Upper lobe of left lung (tissue), 6 donors: ENCODE results near the gene BCL10. TPM values are rescaled to one million over a fixed set of nuclear protein-coding genes. Genes with fewer than 3 reads are reported as not detected.
A peak's percentile ranks its signal among the peaks of the same experiment; 100 is the strongest.

ENCODE experiments used
- ATAC-seq, 2 donors: fragments of 200-7000 bp; cut with Tn5 transposase; one replicate each; pipeline ENCODE4 v1.9.1; 2022; ENCODE audit warnings: mild to moderate bottlenecking in 2 of 2, moderate library complexity in 2 of 2; ENCODE audit not compliant: low FRiP score in 2 of 2
- DNase-seq, 2 donors: peaks; one replicate each; pipeline ENCODE4 v3.0.0-alpha.2; 2019 to 2020
- H3K27ac ChIP-seq, 4 donors: fragments of 200-600 bp; sonication (generic); one replicate each; pipeline ENCODE4 v1.5.1; 2016 to 2019
- H3K27me3 ChIP-seq, 4 donors: fragments of 200-600 bp; sonication (generic); one replicate each; pipeline ENCODE4 v1.5.1; 2017 to 2019
- H3K36me3 ChIP-seq, 4 donors: fragments of 200-600 bp; sonication (generic); one replicate each; pipeline ENCODE4 v1.5.1; 2016 to 2019
- H3K4me1 ChIP-seq, 4 donors: fragments of 200-600 bp; sonication (generic); one replicate each; pipeline ENCODE4 v1.5.1; 2018 to 2019
- H3K4me3 ChIP-seq, 4 donors: fragments of 200-600 bp; sonication (generic); one replicate each; pipeline ENCODE4 v1.5.1; 2017 to 2019; ENCODE audit warnings: mild to moderate bottlenecking in 2 of 4, moderate library complexity in 1 of 4
- H3K9me3 ChIP-seq, 4 donors: fragments of 200-600 bp; sonication (generic); one replicate each; pipeline ENCODE4 v1.5.1; 2018 to 2019
- CTCF ChIP-seq, 6 experiments: fragments of 450-650 bp in 4 of 6; fragments of 200-600 bp in 2 of 6; sonication (generic) in 2 of 6; IDR thresholded peaks; one replicate each; pipeline ENCODE4 v1.5.1; 2016 to 2019; ENCODE audit warnings: antibody characterized with exemption in 6 of 6
- EP300 ChIP-seq, 4 donors: sonication (generic); formaldehyde crosslinking; IDR thresholded peaks; one replicate each; pipeline ENCODE4 v1.5.1; 2017; ENCODE audit warnings: antibody characterized with exemption in 4 of 4, control low read depth in 2 of 4
- POLR2A ChIP-seq, 4 donors: fragments of 450-650 bp; IDR thresholded peaks; one replicate each; pipeline ENCODE4 v1.5.1; 2016 to 2017; ENCODE audit warnings: antibody characterized with exemption in 4 of 4, mild to moderate bottlenecking in 2 of 4
- POLR2AphosphoS5 ChIP-seq, 2 donors: sonication (generic); formaldehyde crosslinking; IDR thresholded peaks; one replicate each; pipeline ENCODE4 v1.5.1; 2017; ENCODE audit warnings: antibody characterized with exemption in 2 of 2
- WGBS, 2 donors: methylation state at CpG; one replicate each; pipeline ENCODE4 v1.1.5; 2017 to 2018; 5-methylcytosine and 5-hydroxymethylcytosine counted together
- total RNA-seq, 6 donors: library from RNA; depleted of rRNA in 4 of 6; stranded (reverse); fragments of >200 nt in 4 of 6; gene quantifications; one replicate each; pipeline versions ENCODE4 v1.1.0 to v1.2.1, GENCODE V29; 2016 to 2021
- donor health status: DM: no; HTN: no; CAD: no; lungs with moderate emphysema.
- donor health status: DM: no; HTN: yes; CAD: no; lungs with severe emphysema.

Gene BCL10
- total RNA-seq: 10 to 100 TPM; 14.5 to 31.0 (median 20.4) TPM

DNA sequence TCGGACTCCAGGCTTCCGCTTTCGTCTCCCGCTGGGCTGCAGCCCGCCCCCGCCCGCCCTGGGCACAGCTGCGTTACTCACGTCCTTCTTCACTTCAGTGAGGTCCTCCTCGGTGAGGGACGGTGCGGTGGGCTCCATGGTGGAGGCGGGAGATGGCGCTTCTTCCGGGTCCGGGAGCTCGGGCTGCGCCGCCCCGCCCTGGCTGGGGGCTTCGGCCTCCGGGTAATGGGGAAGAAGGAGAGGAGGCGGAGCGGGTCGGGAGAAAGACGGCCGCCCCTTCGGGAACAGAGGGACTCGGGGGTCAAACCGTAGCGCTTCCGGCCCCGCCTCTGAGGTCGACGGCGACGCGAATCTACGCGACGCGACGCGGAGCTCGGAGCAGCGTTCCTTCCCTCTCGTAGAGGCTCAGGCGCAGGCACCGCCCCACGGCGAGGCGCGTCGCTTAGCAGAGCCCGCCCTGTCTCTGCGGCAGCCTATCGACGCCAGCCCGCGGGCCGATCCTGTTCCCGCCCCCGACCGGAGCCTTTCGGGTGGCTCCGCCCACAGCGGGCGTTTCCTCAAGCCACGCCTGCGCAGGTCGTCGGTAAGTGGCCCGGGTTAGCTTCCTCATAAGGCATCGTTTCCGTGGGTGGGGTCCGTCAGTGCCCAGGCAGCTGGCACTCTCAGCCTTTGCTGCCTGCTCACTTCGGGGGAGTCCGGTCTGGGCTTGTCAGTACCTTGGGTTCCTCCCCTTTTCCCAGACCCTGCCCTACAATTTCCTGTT is at the start of gene BCL10:
TSS of gene BCL10 (minus strand) at position 418 of the 763 bp plus-strand sequence. CDS start at position 138, 280 bp downstream.
- Histone ChIP-seq H3K27me3 (no peaks in the 10 kb centered on the region), H3K36me3 (peaks cover 0 to 9% (median 0%) of the 10 kb centered on the region in 4 donors), H3K27ac (peak within 1 kb of the TSS; percentile 93 to 100 (median 98)), H3K4me3 (peak within 1 kb of the TSS; percentile 74 to 93 (median 76)), H3K9me3 (no peaks in the 10 kb centered on the region), H3K4me1 (peaks cover 29 to 40% (median 32%) of the 10 kb centered on the region in 4 donors)
- 1% methylated on average over 21 to 31 of the region's 78 CpGs for WGBS, 2 donors
- TF ChIP-seq POLR2AphosphoS5 (IDR thresholded peaks at IDR 0.05) (peak; percentile 74 to 88), CTCF (IDR thresholded peaks at IDR 0.05) (peak in 1 of 6 experiments; percentile 11), EP300 (IDR thresholded peaks at IDR 0.05) (peak in 1 of 4 donors; percentile 33), POLR2A (IDR thresholded peaks at IDR 0.05) (peak in 3 of 4 donors; percentile 81 to 94 (median 90))
- ATAC-seq (peak; percentile 98 to 100), DNase-seq (peak; percentile 100)

- H3K9me3 ChIP-seq: no peaks in the 10 kb centered on the region
- H3K27ac ChIP-seq: no peak overlapping the region
- H3K36me3 ChIP-seq: no peaks in the 10 kb centered on the region
- DNase-seq: no peak
- H3K4me3 ChIP-seq: no peak overlapping the region
- no peak for ATAC-seq
- peaks cover 23 to 27% (median 23%) of the 10 kb centered on the region in 4 donors for H3K4me1 ChIP-seq
- TF ChIP-seq POLR2A (IDR thresholded peaks at IDR 0.05) (no peak), POLR2AphosphoS5 (IDR thresholded peaks at IDR 0.05) (no peak), CTCF (IDR thresholded peaks at IDR 0.05) (no peak), EP300 (IDR thresholded peaks at IDR 0.05) (no peak)
- H3K27me3 ChIP-seq: no peaks in the 10 kb centered on the region
These were observed 49.5 kb upstream of the BCL10 start for GRCh38 chr1:85325920-85326319.

DNA sequence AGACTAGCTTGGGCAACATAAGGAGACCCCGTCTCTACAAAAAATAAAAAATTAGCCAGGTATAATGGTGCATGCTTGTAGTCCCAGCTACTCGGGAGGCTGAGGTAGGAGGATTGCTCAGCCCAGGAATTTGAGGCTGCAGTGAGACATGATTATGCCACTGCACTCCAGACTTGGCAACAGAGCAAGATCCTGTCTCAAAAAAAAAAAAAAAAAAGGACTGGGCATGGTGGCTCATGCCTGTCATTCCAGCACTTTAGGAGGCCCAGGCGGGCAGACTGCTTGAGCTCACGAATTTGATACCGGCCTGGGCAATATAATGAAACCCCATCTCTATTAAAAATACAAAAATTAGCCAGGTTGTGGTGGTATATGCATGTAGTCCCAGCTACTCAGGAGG is 47.3 kb upstream of the BCL10 start:
- DNase-seq (no peak), ATAC-seq (no peak)
- no peaks in the 10 kb centered on the region for H3K27me3 ChIP-seq
- no peaks in the 10 kb centered on the region for H3K36me3 ChIP-seq
- no peak overlapping the region for H3K4me3 ChIP-seq
- H3K27ac ChIP-seq: no peak overlapping the region
- WGBS, 2 donors: 78 to 89% methylated on average over 5 of the region's 5 CpGs
- H3K4me1 ChIP-seq: peaks cover 1 to 10% (median 3%) of the 10 kb centered on the region in 4 donors
- no peaks in the 10 kb centered on the region for H3K9me3 ChIP-seq
- no peak for TF ChIP-seq POLR2AphosphoS5 (IDR thresholded peaks at IDR 0.05)
- no peak for TF ChIP-seq CTCF (IDR thresholded peaks at IDR 0.05)
- TF ChIP-seq EP300 (IDR thresholded peaks at IDR 0.05): no peak
- TF ChIP-seq POLR2A (IDR thresholded peaks at IDR 0.05): no peak

DNA sequence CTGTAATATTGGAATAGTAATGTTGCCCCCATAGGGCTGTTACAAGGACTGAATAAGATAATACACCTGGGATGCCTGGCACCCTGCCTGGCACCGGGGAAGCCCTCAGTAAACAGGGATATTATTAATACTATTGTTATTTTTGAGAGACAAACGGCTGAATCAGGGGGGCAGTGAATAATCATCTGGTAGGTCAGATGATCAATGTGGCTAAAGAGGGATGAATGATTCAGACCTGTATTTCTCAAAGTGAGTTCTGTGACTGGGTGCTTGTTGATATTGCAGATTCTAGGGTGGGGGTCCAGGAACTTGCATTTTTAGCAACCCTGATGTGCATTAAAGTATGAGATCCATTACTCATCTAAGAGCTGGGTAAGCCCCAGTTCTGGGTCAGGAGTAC is 46.2 kb upstream of the BCL10 start:
- DNase-seq (no peak), ATAC-seq (no peak)
- no peaks in the 10 kb centered on the region for H3K9me3 ChIP-seq
- H3K27ac ChIP-seq: no peak overlapping the region
- 63 to 71% methylated on average over 2 of the region's 2 CpGs for WGBS, 2 donors
- H3K36me3 ChIP-seq: no peaks in the 10 kb centered on the region
- no peak overlapping the region for H3K4me3 ChIP-seq
- H3K4me1 ChIP-seq: peaks cover 0 to 2% (median 0%) of the 10 kb centered on the region in 4 donors
- TF ChIP-seq POLR2AphosphoS5 (IDR thresholded peaks at IDR 0.05) (no peak), EP300 (IDR thresholded peaks at IDR 0.05) (no peak), POLR2A (IDR thresholded peaks at IDR 0.05) (no peak), CTCF (IDR thresholded peaks at IDR 0.05) (no peak)
- no peaks in the 10 kb centered on the region for H3K27me3 ChIP-seq
